ENCODE results near the gene ZBTB12. TPM values are rescaled to one million over a fixed set of nuclear protein-coding genes. Genes with fewer than 3 reads are reported as not detected.

Gene ZBTB12
- total and polyA plus RNA-seq, 2 of the 8 experiments (the other 6 are each of a cell fraction or from before 2014, with no cell fraction given): 20.7 to 40.8 TPM

DNA sequence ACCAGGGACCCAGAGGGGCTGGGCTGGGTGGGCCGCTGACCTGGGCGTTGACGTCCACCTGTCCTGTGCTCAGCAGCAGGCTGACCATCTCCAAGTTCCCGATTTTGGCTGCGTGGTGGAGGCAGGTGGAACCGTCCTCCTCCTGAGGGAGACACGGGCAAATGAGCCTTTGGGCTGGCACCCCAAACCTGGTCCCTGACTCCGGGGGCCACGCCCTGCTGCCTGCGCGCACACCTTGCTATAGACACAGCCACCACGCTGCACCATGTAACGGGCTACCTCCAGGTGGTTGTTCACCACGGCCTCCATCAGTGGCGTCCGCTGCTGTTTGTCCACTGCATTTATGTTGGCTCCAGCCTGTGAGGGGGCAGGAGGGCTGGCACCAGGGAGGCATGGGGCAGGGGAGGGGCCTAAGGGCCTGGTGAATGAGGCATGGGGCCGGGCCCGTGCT lies 15.3 kb downstream of the ZBTB12 start:
- no peak overlapping the region for H2BK5ac ChIP-seq (ENCODE audit: low read depth, low read length)
- H3K56ac ChIP-seq (replicated peaks; ENCODE audit: insufficient read length, low read depth, low read length): no peak overlapping the region
- no peak overlapping the region for H3K23ac ChIP-seq (ENCODE audit: insufficient read length)
- H3K27me3 ChIP-seq (replicated peaks in 1 of 4; ENCODE audit: control insufficient read depth in 3 of 4, extremely low read depth in 1 of 4, insufficient read depth in 3 of 4, low read length in 3 of 4): no peaks in the 10 kb centered on the region
- H3K79me1 ChIP-seq (ENCODE audit: low read depth, low read length): no peaks in the 10 kb centered on the region; the same call in 1 of the 2 replicates
- H2BK12ac ChIP-seq (ENCODE audit: low read depth, low read length): no peak overlapping the region
- H3K9ac ChIP-seq (replicated peaks in 1 of 4; ENCODE audit: extremely low read depth in 1 of 4, low read depth in 3 of 4, low read length in 3 of 4): no peak overlapping the region
- no peak overlapping the region for H3K4ac ChIP-seq (replicated peaks; ENCODE audit: insufficient read length, low read depth, low read length)
- no peak overlapping the region for H4K5ac ChIP-seq (ENCODE audit: insufficient read length, low read depth, low read length)
- no peak overlapping the region for H2BK20ac ChIP-seq (ENCODE audit: low read length)
- no peak overlapping the region for H2AK5ac ChIP-seq (ENCODE audit: low read depth, low read length)
- no peak overlapping the region for H3K4me3 ChIP-seq (ENCODE audit: extremely low read depth in 1 of 4, insufficient read depth in 2 of 4, low read depth in 3 of 4, low read length in 4 of 4)
- H2AFZ ChIP-seq (ENCODE audit: low read length): no peak overlapping the region
- H2BK15ac ChIP-seq (ENCODE audit: low read length): no peak overlapping the region
- WGBS, 2 experiments (ENCODE audit: extremely low coverage in 1 of 2, insufficient coverage in 1 of 2, insufficient read length in 1 of 2, insufficient replicate concordance in 2 of 2, low coverage in 1 of 2, low lambda C conversion rate in 2 of 2, missing lambda C conversion rate in 1 of 2): 96% methylated on average over 18 of the region's 18 CpGs; no CpG with 5 or more reads in 1 of the 2 experiments
- H4K91ac ChIP-seq (replicated peaks; ENCODE audit: insufficient read length, low read length): no peak overlapping the region
- POLR2A ChIA-PET (ENCODE audit: partially characterized antibody): interaction anchor here (0.8 to 4.2 kb wide), 3 partner anchors 11 to 223 kb away, joined by 3 to 21 read pairs (median 3); partner anchors contain the start of gene EHMT2
- no peak for DNase-seq (ENCODE audit: low read depth in 1 of 2, low spot score in 2 of 2)
- H2BK120ac ChIP-seq (replicated peaks; ENCODE audit: low read depth, low read length): no peak overlapping the region
- no peak overlapping the region for H3K27ac ChIP-seq (ENCODE audit: low read depth, low read length)
- no peaks in the 10 kb centered on the region for H3K4me1 ChIP-seq (replicated peaks in 1 of 4; ENCODE audit: control insufficient read depth in 3 of 4, insufficient read depth in 4 of 4, low read length in 3 of 4)
- H4K20me1 ChIP-seq (replicated peaks in 1 of 2; ENCODE audit: control insufficient read depth in 1 of 2, insufficient read depth in 2 of 2, low read length in 2 of 2): peaks cover 4 to 20% of the 10 kb centered on the region in 2 experiments
- H3K23me2 ChIP-seq (ENCODE audit: low read depth, low read length): no peaks in the 10 kb centered on the region
- H4K8ac ChIP-seq (ENCODE audit: extremely low read depth, insufficient read depth, low read length): no peak overlapping the region; the same call in 1 of the 2 replicates
- no peak overlapping the region for H3K4me2 ChIP-seq (ENCODE audit: insufficient read depth in 1 of 2, low read depth in 2 of 2, low read length in 2 of 2)
- H3K14ac ChIP-seq (ENCODE audit: insufficient read length): no peak overlapping the region
- no peak for FAIRE-seq
- no peak overlapping the region for H3K18ac ChIP-seq (ENCODE audit: extremely low read depth, low read length)
- CTCF ChIA-PET (ENCODE audit: partially characterized antibody): interaction anchor here (0.6 to 4.9 kb wide), 6 partner anchors 9 to 226 kb away, joined by 3 to 59 read pairs (median 4); partner anchors contain the start of genes C6orf47 and SLC44A4
- H3K36me3 ChIP-seq (ENCODE audit: control insufficient read depth in 2 of 4, insufficient read depth in 4 of 4, low read length in 3 of 4): peaks cover 34 to 81% (median 68%) of the 10 kb centered on the region in 4 experiments
- H3K9me3 ChIP-seq (ENCODE audit: insufficient read depth in 2 of 2, low read depth in 1 of 2, low read length in 1 of 2): no peaks in the 10 kb centered on the region
- no peaks in the 10 kb centered on the region; a peak in 1 of 4 replicates for H3K79me2 ChIP-seq (ENCODE audit: control insufficient read depth in 1 of 2, insufficient read depth in 2 of 2, low read length in 2 of 2)
- TF ChIP-seq, protein P1, sequence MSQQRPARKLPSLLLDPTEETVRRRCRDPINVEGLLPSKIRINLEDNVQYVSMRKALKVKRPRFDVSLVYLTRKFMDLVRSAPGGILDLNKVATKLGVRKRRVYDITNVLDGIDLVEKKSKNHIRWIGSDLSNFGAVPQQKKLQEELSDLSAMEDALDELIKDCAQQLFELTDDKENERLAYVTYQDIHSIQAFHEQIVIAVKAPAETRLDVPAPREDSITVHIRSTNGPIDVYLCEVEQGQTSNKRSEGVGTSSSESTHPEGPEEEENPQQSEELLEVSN (IDR thresholded peaks at IDR 0.05): no peak
- TF ChIP-seq SP2 (IDR thresholded peaks at IDR 0.05; ENCODE audit: low read length): no peak
- no peak for TF ChIP-seq SRF (IDR thresholded peaks at IDR 0.05; ENCODE audit: low read depth, low read length)
- TF ChIP-seq RXRA (IDR thresholded peaks at IDR 0.05; ENCODE audit: insufficient read depth, low read depth, low read length): no peak
- no peak for TF ChIP-seq NANOG (IDR thresholded peaks at IDR 0.05; ENCODE audit: insufficient read depth, low read depth, low read length, poor library complexity, severe bottlenecking)
